Mammary epithelial cell (primary cell): ENCODE measurements around the gene HEATR5A.

ENCODE experiments used
- EZH2 ChIP-seq: IDR thresholded peaks from 2 replicates; pipeline ENCODE4 v1.6.1; 2012; ENCODE audit warnings: low read length, inconsistent platforms, borderline replicate concordance
- TF ChIP-seq, protein P1 (sequence below), 2 donors: IDR thresholded peaks in 1 of 2; conservative IDR thresholded peaks in 1 of 2; 2 replicates each; pipeline ENCODE4 v1.5.1; 2011 to 2012; ENCODE audit warnings: inconsistent platforms in 2 of 2, low read length in 2 of 2, mild to moderate bottlenecking in 2 of 2, control low read depth in 1 of 2, low read depth in 1 of 2; ENCODE audit not compliant: insufficient read depth in 1 of 2; ENCODE audit errors: extremely low read depth in 1 of 2

DNA sequence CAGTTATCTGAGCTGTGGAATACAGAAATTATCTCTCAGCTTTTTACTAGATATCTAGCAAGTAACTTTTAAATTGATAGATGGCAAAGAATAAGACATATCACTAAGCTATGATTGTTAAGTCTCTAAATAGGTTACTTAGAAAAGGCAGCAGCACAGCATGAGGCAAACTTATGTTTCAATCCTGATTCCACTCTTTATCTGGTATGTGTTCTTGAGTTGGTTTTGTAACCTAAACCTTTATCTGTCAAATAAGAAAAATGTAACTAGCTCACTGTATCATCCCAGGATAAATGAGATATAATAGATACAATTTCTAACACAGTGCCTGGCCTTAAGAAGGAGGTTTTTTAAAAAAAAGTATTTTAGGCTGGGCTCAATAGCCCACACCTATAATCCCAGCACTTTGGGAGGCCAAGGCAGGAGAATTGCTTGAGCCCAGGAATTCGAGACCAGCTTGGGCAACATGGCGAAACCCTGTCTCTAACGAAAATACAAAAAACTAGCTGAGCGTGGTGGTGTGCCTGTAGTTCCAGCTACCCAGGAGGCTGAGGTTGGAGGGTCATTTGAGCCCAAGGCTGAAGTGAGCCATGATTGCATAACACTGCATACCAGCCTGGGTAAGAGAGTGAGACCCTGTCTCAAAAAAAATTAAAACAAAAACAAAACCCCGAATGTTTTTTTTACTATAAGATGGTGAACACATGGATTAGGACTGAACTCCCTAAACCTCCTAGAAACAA, 56.8 kb downstream of the HEATR5A start:
- TF ChIP-seq, protein P1, sequence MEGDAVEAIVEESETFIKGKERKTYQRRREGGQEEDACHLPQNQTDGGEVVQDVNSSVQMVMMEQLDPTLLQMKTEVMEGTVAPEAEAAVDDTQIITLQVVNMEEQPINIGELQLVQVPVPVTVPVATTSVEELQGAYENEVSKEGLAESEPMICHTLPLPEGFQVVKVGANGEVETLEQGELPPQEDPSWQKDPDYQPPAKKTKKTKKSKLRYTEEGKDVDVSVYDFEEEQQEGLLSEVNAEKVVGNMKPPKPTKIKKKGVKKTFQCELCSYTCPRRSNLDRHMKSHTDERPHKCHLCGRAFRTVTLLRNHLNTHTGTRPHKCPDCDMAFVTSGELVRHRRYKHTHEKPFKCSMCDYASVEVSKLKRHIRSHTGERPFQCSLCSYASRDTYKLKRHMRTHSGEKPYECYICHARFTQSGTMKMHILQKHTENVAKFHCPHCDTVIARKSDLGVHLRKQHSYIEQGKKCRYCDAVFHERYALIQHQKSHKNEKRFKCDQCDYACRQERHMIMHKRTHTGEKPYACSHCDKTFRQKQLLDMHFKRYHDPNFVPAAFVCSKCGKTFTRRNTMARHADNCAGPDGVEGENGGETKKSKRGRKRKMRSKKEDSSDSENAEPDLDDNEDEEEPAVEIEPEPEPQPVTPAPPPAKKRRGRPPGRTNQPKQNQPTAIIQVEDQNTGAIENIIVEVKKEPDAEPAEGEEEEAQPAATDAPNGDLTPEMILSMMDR (conservative IDR thresholded peaks at IDR 0.05 in 1 of 2, IDR thresholded peaks at IDR 0.05 in 1 of 2; ENCODE audit: extremely low read depth in 1 of 2, insufficient read depth in 1 of 2, low read depth in 1 of 2, low read length in 2 of 2) = no peak
- no peak for TF ChIP-seq EZH2
